ENCODE data around the gene GPD1. TPM values are rescaled to one million over a fixed set of nuclear protein-coding genes. Genes with fewer than 3 reads are reported as not detected.

Gene GPD1
- total RNA-seq, 2 experiments from 2014 or later = 0.41 to 0.47 TPM

GRCh38 chr12:50058743-50059312 lies 45.0 kb upstream of the GPD1 start:
- no peak overlapping the region for H3K27ac ChIP-seq (ENCODE audit: low read depth in 1 of 2, low read length in 2 of 2)
- Mint-ChIP-seq H3K4me1 (ENCODE audit: low read depth) (peaks cover 40% of the 10 kb centered on the region), H3K4me3 (peak overlapping the region; percentile 80), H3K36me3 (ENCODE audit: low read depth) (no peaks in the 10 kb centered on the region), H3K27me3 (peaks cover 45% of the 10 kb centered on the region), H3K27ac (peak overlapping the region; percentile 2), H3K9me3 (no peaks in the 10 kb centered on the region)
- H3K4me3 ChIP-seq (ENCODE audit: low read length) = no peak overlapping the region
- TF ChIP-seq CTCF (IDR thresholded peaks at IDR 0.05) = no peak
- ChIA-PET CTCF (interaction anchor here (1.0 to 2.5 kb wide), 4 partner anchors 11 to 92 kb away, joined by 3 to 11 read pairs (median 6); partner anchors contain the start of gene SMARCD1), POLR2A (interaction anchor here (0.8 to 1.0 kb wide), 4 partner anchors 26 to 92 kb away, joined by 3 read pairs; partner anchors contain the start of genes COX14 and SMARCD1)
- ATAC-seq (ENCODE audit: poor library complexity) (peak; percentile 8), DNase-seq (peak in 2 of 14 experiments; percentile 28 to 30)
- H3K27me3 ChIP-seq (ENCODE audit: control insufficient read depth in 1 of 2, insufficient read depth in 2 of 2, low read length in 2 of 2) = peaks cover 27 to 31% of the 10 kb centered on the region in 2 experiments
- intact Hi-C loops (cut with DNase I, micrococcal nuclease) = loop anchor here in 1 of 2 experiments (5.0 kb wide), 1 partner anchor 192 kb away; no protein-coding TSS in a partner anchor
- no peaks in the 10 kb centered on the region for H3K36me3 ChIP-seq (ENCODE audit: insufficient read depth, low read length)
- H3K9me3 ChIP-seq (ENCODE audit: control insufficient read depth in 1 of 2, insufficient read depth in 1 of 2, low read length in 2 of 2) = no peaks in the 10 kb centered on the region
- peaks cover 40% of the 10 kb centered on the region for H3K4me1 ChIP-seq (ENCODE audit: insufficient read depth, low read length)

- DNase-seq (peak in 12 of 14 experiments; percentile 15 to 75 (median 54)), ATAC-seq (ENCODE audit: poor library complexity) (peak; percentile 38)
- intact Hi-C loops (cut with DNase I, micrococcal nuclease) = loop anchor here in 1 of 2 experiments (5.0 kb wide), 1 partner anchor 192 kb away; no protein-coding TSS in a partner anchor
- H3K4me1 Mint-ChIP-seq (ENCODE audit: low read depth) = peaks cover 40% of the 10 kb centered on the region
- Histone ChIP-seq H3K9me3 (ENCODE audit: control insufficient read depth in 1 of 2, insufficient read depth in 1 of 2, low read length in 2 of 2) (no peaks in the 10 kb centered on the region), H3K27me3 (ENCODE audit: control insufficient read depth in 1 of 2, insufficient read depth in 2 of 2, low read length in 2 of 2) (peaks cover 31% of the 10 kb centered on the region in 2 experiments), H3K36me3 (ENCODE audit: insufficient read depth, low read length) (no peaks in the 10 kb centered on the region), H3K4me3 (ENCODE audit: low read length) (no peak overlapping the region), H3K27ac (ENCODE audit: low read depth in 1 of 2, low read length in 2 of 2) (no peak overlapping the region), H3K4me1 (ENCODE audit: insufficient read depth, low read length) (peaks cover 40% of the 10 kb centered on the region)
- H3K9me3 Mint-ChIP-seq = no peaks in the 10 kb centered on the region
- ChIA-PET CTCF (interaction anchor here (1.0 to 2.5 kb wide), 4 partner anchors 10 to 93 kb away, joined by 3 to 11 read pairs (median 6); partner anchors contain the start of gene SMARCD1), POLR2A (interaction anchor here (0.8 to 1.0 kb wide), 4 partner anchors 23 to 53 kb away, joined by 3 read pairs; partner anchors contain the start of genes COX14 and SMARCD1)
- no peaks in the 10 kb centered on the region for H3K36me3 Mint-ChIP-seq (ENCODE audit: low read depth)
- peak overlapping the region; percentile 2 for H3K27ac Mint-ChIP-seq
- peaks cover 43% of the 10 kb centered on the region for H3K27me3 Mint-ChIP-seq
- no peak for TF ChIP-seq CTCF (IDR thresholded peaks at IDR 0.05)
- H3K4me3 Mint-ChIP-seq = peak overlapping the region; percentile 80
Measured at GRCh38 chr12:50059440-50060119, 44.2 kb upstream of the GPD1 start.

- intact Hi-C loops (cut with DNase I, micrococcal nuclease) = no loop called here
- peaks cover 31 to 32% of the 10 kb centered on the region in 2 experiments for H3K27me3 ChIP-seq (ENCODE audit: control insufficient read depth in 1 of 2, insufficient read depth in 2 of 2, low read length in 2 of 2)
- POLR2A ChIA-PET = interaction anchor here (1.0 kb wide), 1 partner anchor 23 kb away, joined by 3 read pairs; no protein-coding TSS in a partner anchor
- H3K27ac ChIP-seq (ENCODE audit: low read depth in 1 of 2, low read length in 2 of 2) = no peak overlapping the region
- Mint-ChIP-seq H3K27me3 (peaks cover 43% of the 10 kb centered on the region), H3K4me3 (peak overlapping the region; percentile 80), H3K9me3 (no peaks in the 10 kb centered on the region), H3K27ac (peak overlapping the region; percentile 2), H3K4me1 (ENCODE audit: low read depth) (peaks cover 40% of the 10 kb centered on the region), H3K36me3 (ENCODE audit: low read depth) (no peaks in the 10 kb centered on the region)
- ATAC-seq (ENCODE audit: poor library complexity) (no peak), DNase-seq (no peak)
- peaks cover 40% of the 10 kb centered on the region for H3K4me1 ChIP-seq (ENCODE audit: insufficient read depth, low read length)
- no peaks in the 10 kb centered on the region for H3K9me3 ChIP-seq (ENCODE audit: control insufficient read depth in 1 of 2, insufficient read depth in 1 of 2, low read length in 2 of 2)
- CTCF ChIA-PET = interaction anchor here (1.6 to 2.5 kb wide), 3 partner anchors 10 to 93 kb away, joined by 6 to 11 read pairs (median 7); no protein-coding TSS in a partner anchor
- no peak overlapping the region for H3K4me3 ChIP-seq (ENCODE audit: low read length)
- no peak for TF ChIP-seq CTCF (IDR thresholded peaks at IDR 0.05)
- H3K36me3 ChIP-seq (ENCODE audit: insufficient read depth, low read length) = no peaks in the 10 kb centered on the region
Measured at GRCh38 chr12:50060120-50060468, 43.7 kb upstream of the GPD1 start.

Data from CD4-positive, alpha-beta T cell (primary cell).